ENCODE results near the gene LRRC7. TPM values are rescaled to one million over a fixed set of nuclear protein-coding genes. Genes with fewer than 3 reads are reported as not detected.
"Not testable (repeated sequence)": the region's sequence is repeated elsewhere in the genome, so short reads cannot be mapped to it uniquely, and the experiment has no call there.

The LRRC7 gene
- total and polyA plus RNA-seq, 7 experiments from 2014 or later: 0.15 to 6.4 (median 0.46) TPM; not detected in 1

- ChIA-PET POLR2A (no interaction called here), CTCF (no interaction called here)
- no peaks in the 10 kb centered on the region for H3K36me3 Mint-ChIP-seq
- H3K36me3 ChIP-seq (ENCODE audit: control insufficient read depth in 2 of 3, insufficient read depth in 3 of 3, low read length in 3 of 3): no peaks in the 10 kb centered on the region
- ATAC-seq (no peak), DNase-seq (no peak)
- no peak overlapping the region for H3K27ac ChIP-seq (ENCODE audit: low read depth, low read length)
- peaks cover 0 to 20% (median 4%) of the 10 kb centered on the region in 11 donors for H3K9me3 Mint-ChIP-seq
- H3K27me3 Mint-ChIP-seq: no peaks in the 10 kb centered on the region
- no peaks in the 10 kb centered on the region for H3K4me1 ChIP-seq (ENCODE audit: control insufficient read depth in 2 of 2, insufficient read depth in 2 of 2, low read length in 2 of 2)
- intact Hi-C loops (cut with micrococcal nuclease): no loop called here
- no peak overlapping the region for H3K27ac Mint-ChIP-seq
- no peak overlapping the region for H3K4me3 ChIP-seq (ENCODE audit: low read length)
- no peaks in the 10 kb centered on the region for H3K4me1 Mint-ChIP-seq
- H3K27me3 ChIP-seq (ENCODE audit: control insufficient read depth in 2 of 2, insufficient read depth in 2 of 2, low read length in 2 of 2): no peaks in the 10 kb centered on the region
- no peaks in the 10 kb centered on the region for H3K9me3 ChIP-seq (ENCODE audit: control insufficient read depth in 2 of 3, low read length in 3 of 3)
- no peak overlapping the region for H3K4me3 Mint-ChIP-seq
Measured at GRCh38 chr1:69943030-69943429, 375.3 kb downstream of the LRRC7 start.

DNA sequence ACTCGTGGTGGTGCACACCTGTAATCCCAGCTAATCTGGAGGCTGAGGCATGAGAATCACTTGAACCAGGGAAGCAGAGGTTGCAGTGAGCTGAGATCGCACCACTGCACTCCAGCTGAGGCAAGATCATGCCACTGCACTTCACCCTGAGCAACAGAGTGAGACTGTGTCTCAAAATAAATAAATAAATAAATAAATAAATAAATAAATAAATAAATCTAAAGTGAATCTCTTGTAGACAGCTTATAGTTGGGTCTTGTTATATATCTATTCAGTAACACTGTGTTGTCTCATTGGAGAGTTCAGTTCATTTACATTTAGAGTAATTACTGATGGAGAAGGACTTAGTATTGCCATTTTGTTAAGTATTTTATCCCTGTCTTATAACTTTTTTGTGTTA lies 379.2 kb downstream of the LRRC7 start:
- no peaks in the 10 kb centered on the region for H3K4me1 ChIP-seq (ENCODE audit: control insufficient read depth in 2 of 2, insufficient read depth in 2 of 2, low read length in 2 of 2)
- ChIA-PET CTCF (no interaction called here), POLR2A (no interaction called here)
- DNase-seq: no peak
- H3K27me3 ChIP-seq (ENCODE audit: control insufficient read depth in 2 of 2, insufficient read depth in 2 of 2, low read length in 2 of 2): no peaks in the 10 kb centered on the region
- no peaks in the 10 kb centered on the region for H3K36me3 ChIP-seq (ENCODE audit: control insufficient read depth in 2 of 3, insufficient read depth in 3 of 3, low read length in 3 of 3)
- no peaks in the 10 kb centered on the region for H3K27me3 Mint-ChIP-seq
- H3K9me3 Mint-ChIP-seq: peaks cover 0 to 19% (median 6%) of the 10 kb centered on the region in 11 donors
- intact Hi-C loops (cut with micrococcal nuclease): no loop called here
- H3K9me3 ChIP-seq (ENCODE audit: control insufficient read depth in 2 of 3, low read length in 3 of 3): no peaks in the 10 kb centered on the region
- H3K4me1 Mint-ChIP-seq: no peaks in the 10 kb centered on the region
- no peak for ATAC-seq
- no peak overlapping the region for H3K27ac Mint-ChIP-seq
- H3K4me3 Mint-ChIP-seq: no peak overlapping the region
- no peak overlapping the region for H3K27ac ChIP-seq (ENCODE audit: low read depth, low read length)
- H3K36me3 Mint-ChIP-seq: no peaks in the 10 kb centered on the region
- H3K4me3 ChIP-seq (ENCODE audit: low read length): no peak overlapping the region

DNA sequence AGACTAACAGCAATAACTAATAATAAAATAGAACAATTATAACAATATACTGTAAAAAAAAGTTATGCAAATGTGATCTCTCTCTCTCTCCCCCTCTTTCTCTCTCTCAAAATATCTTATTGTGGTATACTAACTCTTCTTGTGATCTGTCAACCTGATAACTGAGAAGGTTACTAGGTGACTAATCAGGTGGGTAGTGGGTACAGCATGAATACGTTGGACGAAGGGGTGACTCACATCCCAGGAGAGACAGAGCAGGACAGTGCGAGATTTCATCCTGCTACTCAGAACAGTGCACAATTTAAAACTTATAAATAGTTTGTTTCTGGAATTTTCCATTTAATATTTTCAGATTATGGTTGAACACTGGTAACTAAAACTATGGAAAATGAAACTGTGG lies 380.1 kb downstream of the LRRC7 start:
- CTCF ChIA-PET: no interaction called here
- POLR2A ChIA-PET: no interaction called here
- Histone ChIP-seq H3K4me3 (ENCODE audit: low read length) (no peak overlapping the region), H3K4me1 (ENCODE audit: control insufficient read depth in 2 of 2, insufficient read depth in 2 of 2, low read length in 2 of 2) (no peaks in the 10 kb centered on the region), H3K27ac (ENCODE audit: low read depth, low read length) (no peak overlapping the region), H3K27me3 (ENCODE audit: control insufficient read depth in 2 of 2, insufficient read depth in 2 of 2, low read length in 2 of 2) (no peaks in the 10 kb centered on the region), H3K36me3 (ENCODE audit: control insufficient read depth in 2 of 3, insufficient read depth in 3 of 3, low read length in 3 of 3) (no peaks in the 10 kb centered on the region), H3K9me3 (ENCODE audit: control insufficient read depth in 2 of 3, low read length in 3 of 3) (no peaks in the 10 kb centered on the region)
- ATAC-seq (no peak), DNase-seq (no peak)
- H3K4me1 Mint-ChIP-seq: no peaks in the 10 kb centered on the region
- no peaks in the 10 kb centered on the region for H3K27me3 Mint-ChIP-seq
- intact Hi-C loops (cut with micrococcal nuclease): no loop called here
- H3K27ac Mint-ChIP-seq: no peak overlapping the region
- H3K9me3 Mint-ChIP-seq: peaks cover 0 to 13% (median 3%) of the 10 kb centered on the region in 11 donors
- no peaks in the 10 kb centered on the region for H3K36me3 Mint-ChIP-seq
- H3K4me3 Mint-ChIP-seq: no peak overlapping the region

GRCh38 chr1:69952676-69953075 lies 385.0 kb downstream of the LRRC7 start:
- Histone ChIP-seq H3K27ac (ENCODE audit: low read depth, low read length) (no peak overlapping the region), H3K27me3 (ENCODE audit: control insufficient read depth in 2 of 2, insufficient read depth in 2 of 2, low read length in 2 of 2) (no peaks in the 10 kb centered on the region), H3K36me3 (ENCODE audit: control insufficient read depth in 2 of 3, insufficient read depth in 3 of 3, low read length in 3 of 3) (no peaks in the 10 kb centered on the region), H3K4me3 (ENCODE audit: low read length) (no peak overlapping the region), H3K9me3 (ENCODE audit: control insufficient read depth in 2 of 3, low read length in 3 of 3) (no peaks in the 10 kb centered on the region), H3K4me1 (ENCODE audit: control insufficient read depth in 2 of 2, insufficient read depth in 2 of 2, low read length in 2 of 2) (no peaks in the 10 kb centered on the region)
- CTCF ChIA-PET: no interaction called here
- no peak overlapping the region for H3K4me3 Mint-ChIP-seq
- intact Hi-C loops (cut with micrococcal nuclease): no loop called here
- DNase-seq: no peak
- H3K9me3 Mint-ChIP-seq: peaks cover 0 to 8% (median 2%) of the 10 kb centered on the region in 11 donors
- H3K27ac Mint-ChIP-seq: no peak overlapping the region
- no peak for ATAC-seq
- POLR2A ChIA-PET: no interaction called here
- peaks cover 0 to 3% (median 0%) of the 10 kb centered on the region in 5 donors for H3K27me3 Mint-ChIP-seq
- no peaks in the 10 kb centered on the region for H3K36me3 Mint-ChIP-seq
- no peaks in the 10 kb centered on the region for H3K4me1 Mint-ChIP-seq

DNA sequence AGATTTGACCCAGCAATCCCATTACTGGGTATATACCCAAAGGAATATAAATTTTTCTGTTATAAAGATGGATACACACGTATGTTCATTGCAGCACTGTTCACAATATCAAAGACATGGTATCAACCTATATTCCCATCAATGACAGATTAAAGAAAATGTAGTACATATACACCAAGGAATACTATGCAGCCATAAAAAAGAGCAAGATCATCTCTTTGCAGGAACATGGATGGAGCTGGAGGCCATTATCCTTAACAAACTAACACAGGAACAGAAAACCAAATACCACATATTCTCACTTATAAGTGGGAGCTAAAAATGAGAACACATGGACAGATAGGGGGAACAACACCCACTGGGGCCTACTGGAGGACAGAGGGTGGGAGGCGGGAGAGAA lies 394.7 kb downstream of the LRRC7 start:
- POLR2A ChIA-PET; CTCF ChIA-PET; H3K4me1 ChIP-seq (ENCODE audit: control insufficient read depth in 2 of 2, insufficient read depth in 2 of 2, low read length in 2 of 2); H3K36me3 ChIP-seq (ENCODE audit: control insufficient read depth in 2 of 3, insufficient read depth in 3 of 3, low read length in 3 of 3); H3K27ac Mint-ChIP-seq; DNase-seq; intact Hi-C loops (cut with micrococcal nuclease); H3K4me3 ChIP-seq (ENCODE audit: low read length); ATAC-seq; H3K27me3 Mint-ChIP-seq; H3K9me3 ChIP-seq (ENCODE audit: control insufficient read depth in 2 of 3, low read length in 3 of 3); H3K27ac ChIP-seq (ENCODE audit: low read depth, low read length); H3K36me3 Mint-ChIP-seq; H3K4me1 Mint-ChIP-seq; H3K27me3 ChIP-seq (ENCODE audit: control insufficient read depth in 2 of 2, insufficient read depth in 2 of 2, low read length in 2 of 2); H3K4me3 Mint-ChIP-seq: not testable (repeated sequence)
- peaks cover 0 to 20% (median 7%) of the 10 kb centered on the region in 11 donors for H3K9me3 Mint-ChIP-seq

- Histone ChIP-seq H3K27ac (ENCODE audit: low read depth, low read length) (no peak overlapping the region), H3K36me3 (ENCODE audit: control insufficient read depth in 2 of 3, insufficient read depth in 3 of 3, low read length in 3 of 3) (no peaks in the 10 kb centered on the region), H3K4me1 (ENCODE audit: control insufficient read depth in 2 of 2, insufficient read depth in 2 of 2, low read length in 2 of 2) (no peaks in the 10 kb centered on the region), H3K9me3 (ENCODE audit: control insufficient read depth in 2 of 3, low read length in 3 of 3) (no peaks in the 10 kb centered on the region), H3K4me3 (ENCODE audit: low read length) (no peak overlapping the region), H3K27me3 (ENCODE audit: control insufficient read depth in 2 of 2, insufficient read depth in 2 of 2, low read length in 2 of 2) (no peaks in the 10 kb centered on the region)
- Mint-ChIP-seq H3K27ac (no peak overlapping the region), H3K27me3 (no peaks in the 10 kb centered on the region), H3K4me1 (no peaks in the 10 kb centered on the region), H3K36me3 (peaks cover 0 to 3% (median 0%) of the 10 kb centered on the region in 5 donors), H3K4me3 (no peak overlapping the region), H3K9me3 (peaks cover 0 to 38% (median 6%) of the 10 kb centered on the region in 11 donors)
- DNase-seq (no peak), ATAC-seq (no peak)
- ChIA-PET POLR2A (no interaction called here), CTCF (no interaction called here)
- intact Hi-C loops (cut with micrococcal nuclease): no loop called here
Measured at GRCh38 chr1:69967245-69967766, 399.6 kb downstream of the LRRC7 start.

DNA sequence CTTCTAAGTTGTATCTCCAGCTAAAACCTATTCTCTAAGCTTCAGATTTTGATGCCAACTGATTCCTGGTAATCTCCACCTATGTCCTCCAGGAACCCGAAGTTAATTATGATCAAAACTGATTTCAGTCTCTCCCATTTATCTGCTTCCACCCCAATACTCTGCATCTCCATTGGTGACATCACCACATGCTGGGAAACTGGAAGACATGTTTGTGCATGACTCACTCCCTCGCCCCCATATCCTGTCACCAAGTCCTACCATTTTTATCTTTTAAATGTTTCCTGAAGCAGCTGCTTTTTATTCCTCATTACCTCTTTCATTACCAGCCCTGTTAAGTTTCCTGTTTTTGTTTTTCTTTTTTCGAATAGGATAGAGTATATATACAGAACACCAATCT lies 409.2 kb downstream of the LRRC7 start:
- no peak for DNase-seq
- ChIA-PET POLR2A (no interaction called here), CTCF (no interaction called here)
- Mint-ChIP-seq H3K36me3 (no peaks in the 10 kb centered on the region), H3K4me3 (no peak overlapping the region), H3K9me3 (peaks cover 0 to 16% (median 0%) of the 10 kb centered on the region in 11 donors), H3K27me3 (no peaks in the 10 kb centered on the region), H3K4me1 (peaks cover 0 to 1% (median 0%) of the 10 kb centered on the region in 7 donors), H3K27ac (no peak overlapping the region)
- no peaks in the 10 kb centered on the region for H3K4me1 ChIP-seq (ENCODE audit: control insufficient read depth in 2 of 2, insufficient read depth in 2 of 2, low read length in 2 of 2)
- H3K9me3 ChIP-seq (ENCODE audit: control insufficient read depth in 2 of 3, low read length in 3 of 3): no peaks in the 10 kb centered on the region
- no peak overlapping the region for H3K4me3 ChIP-seq (ENCODE audit: low read length)
- intact Hi-C loops (cut with micrococcal nuclease): no loop called here
- no peaks in the 10 kb centered on the region for H3K27me3 ChIP-seq (ENCODE audit: control insufficient read depth in 2 of 2, insufficient read depth in 2 of 2, low read length in 2 of 2)
- H3K27ac ChIP-seq (ENCODE audit: low read depth, low read length): no peak overlapping the region
- no peaks in the 10 kb centered on the region for H3K36me3 ChIP-seq (ENCODE audit: control insufficient read depth in 2 of 3, insufficient read depth in 3 of 3, low read length in 3 of 3)
- ATAC-seq: no peak
